ENCODE measurements around the gene LIPT2. TPM values are rescaled to one million over a fixed set of nuclear protein-coding genes. Genes with fewer than 3 reads are reported as not detected.

The LIPT2 gene
- total RNA-seq, 2 experiments from 2014 or later = 10.7 to 10.9 TPM

DNA sequence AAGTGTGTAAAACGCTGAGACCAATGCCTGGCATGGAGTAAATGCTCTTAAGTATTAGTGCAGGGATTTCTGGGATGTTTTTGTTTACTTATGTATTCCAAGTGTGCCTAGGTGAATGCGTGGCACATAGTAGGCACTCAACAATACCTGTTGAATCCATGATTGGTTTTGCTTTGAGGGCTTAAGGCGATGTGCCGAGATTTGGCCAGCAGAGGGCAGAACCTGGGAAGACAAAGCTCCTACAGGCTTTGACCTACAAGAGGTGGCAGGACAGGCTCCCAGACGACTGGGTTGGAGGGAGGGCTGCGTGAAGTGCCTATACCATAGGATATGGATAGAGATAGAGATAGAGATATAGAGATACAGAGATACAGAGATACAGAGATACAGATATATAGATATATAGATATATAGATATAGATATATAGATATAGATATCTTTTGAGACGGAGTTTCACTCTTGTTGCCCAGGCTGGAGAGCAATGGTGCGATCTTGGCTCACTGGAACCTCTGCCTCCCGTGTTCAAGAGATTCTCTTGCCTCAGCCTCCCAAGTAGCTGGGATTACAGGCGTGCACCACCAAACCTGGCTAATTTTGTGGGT, 40.0 kb downstream of the LIPT2 start:
- Mint-ChIP-seq H3K36me3 (ENCODE audit: low read depth) (no peaks in the 10 kb centered on the region), H3K4me1 (ENCODE audit: low read depth) (no peaks in the 10 kb centered on the region), H3K27me3 (peaks cover 16% of the 10 kb centered on the region), H3K9me3 (no peaks in the 10 kb centered on the region), H3K4me3 (no peak overlapping the region), H3K27ac (no peak overlapping the region)
- Histone ChIP-seq H3K4me1 (ENCODE audit: insufficient read depth, low read length) (no peaks in the 10 kb centered on the region), H3K27me3 (ENCODE audit: control insufficient read depth in 1 of 2, insufficient read depth in 2 of 2, low read length in 2 of 2) (no peaks in the 10 kb centered on the region), H3K9me3 (ENCODE audit: control insufficient read depth in 1 of 2, insufficient read depth in 1 of 2, low read length in 2 of 2) (no peaks in the 10 kb centered on the region), H3K27ac (ENCODE audit: low read depth in 1 of 2, low read length in 2 of 2) (no peak overlapping the region), H3K36me3 (ENCODE audit: insufficient read depth, low read length) (no peaks in the 10 kb centered on the region), H3K4me3 (ENCODE audit: low read length) (no peak overlapping the region)
- intact Hi-C loops (cut with DNase I, micrococcal nuclease) = loop anchor here (1.0 to 5.0 kb wide), 2 partner anchors 117 to 274 kb away; no protein-coding TSS in a partner anchor
- DNase-seq (peak; percentile 35 to 76 (median 48)), ATAC-seq (ENCODE audit: poor library complexity) (peak; percentile 54)
- ChIA-PET POLR2A (interaction anchor here (2.1 kb wide), 1 partner anchor 40 kb away, joined by 10 read pairs; the partner anchor contains the start of gene LIPT2), CTCF (interaction anchor here (0.6 to 2.6 kb wide), 18 partner anchors 9 to 124 kb away, joined by 3 to 16 read pairs (median 4); partner anchors contain the start of genes LIPT2 and PGM2L1)
- peak; percentile 75 for TF ChIP-seq CTCF (IDR thresholded peaks at IDR 0.05)

- Mint-ChIP-seq H3K27me3 (peaks cover 16% of the 10 kb centered on the region), H3K4me1 (ENCODE audit: low read depth) (no peaks in the 10 kb centered on the region), H3K36me3 (ENCODE audit: low read depth) (no peaks in the 10 kb centered on the region), H3K27ac (no peak overlapping the region), H3K4me3 (no peak overlapping the region), H3K9me3 (no peaks in the 10 kb centered on the region)
- Histone ChIP-seq H3K4me1 (ENCODE audit: insufficient read depth, low read length) (no peaks in the 10 kb centered on the region), H3K9me3 (ENCODE audit: control insufficient read depth in 1 of 2, insufficient read depth in 1 of 2, low read length in 2 of 2) (no peaks in the 10 kb centered on the region), H3K27me3 (ENCODE audit: control insufficient read depth in 1 of 2, insufficient read depth in 2 of 2, low read length in 2 of 2) (no peaks in the 10 kb centered on the region), H3K4me3 (ENCODE audit: low read length) (no peak overlapping the region), H3K27ac (ENCODE audit: low read depth in 1 of 2, low read length in 2 of 2) (no peak overlapping the region), H3K36me3 (ENCODE audit: insufficient read depth, low read length) (no peaks in the 10 kb centered on the region)
- ChIA-PET POLR2A (interaction anchor here (2.1 kb wide), 1 partner anchor 41 kb away, joined by 10 read pairs; the partner anchor contains the start of gene LIPT2), CTCF (interaction anchor here (1.2 to 2.6 kb wide), 4 partner anchors 61 to 123 kb away, joined by 3 to 13 read pairs (median 10); no protein-coding TSS in a partner anchor)
- DNase-seq = no peak
- intact Hi-C loops (cut with DNase I, micrococcal nuclease) = loop anchor here in 1 of 2 experiments (5.0 kb wide), 1 partner anchor 275 kb away; no protein-coding TSS in a partner anchor
- TF ChIP-seq CTCF (IDR thresholded peaks at IDR 0.05) = no peak
- ATAC-seq (ENCODE audit: poor library complexity) = no peak
These were observed 41.2 kb downstream of the LIPT2 start for GRCh38 chr11:74452366-74452765.

GRCh38 chr11:74450318-74450717, 43.2 kb downstream of the LIPT2 start:
- no peaks in the 10 kb centered on the region for H3K4me1 Mint-ChIP-seq (ENCODE audit: low read depth)
- peaks cover 16% of the 10 kb centered on the region for H3K27me3 Mint-ChIP-seq
- Histone ChIP-seq H3K27ac (ENCODE audit: low read depth in 1 of 2, low read length in 2 of 2) (no peak overlapping the region), H3K4me3 (ENCODE audit: low read length) (no peak overlapping the region), H3K9me3 (ENCODE audit: control insufficient read depth in 1 of 2, insufficient read depth in 1 of 2, low read length in 2 of 2) (no peaks in the 10 kb centered on the region), H3K4me1 (ENCODE audit: insufficient read depth, low read length) (no peaks in the 10 kb centered on the region), H3K27me3 (ENCODE audit: control insufficient read depth in 1 of 2, insufficient read depth in 2 of 2, low read length in 2 of 2) (no peaks in the 10 kb centered on the region), H3K36me3 (ENCODE audit: insufficient read depth, low read length) (no peaks in the 10 kb centered on the region)
- H3K36me3 Mint-ChIP-seq (ENCODE audit: low read depth) = no peaks in the 10 kb centered on the region
- ATAC-seq (ENCODE audit: poor library complexity) = no peak
- ChIA-PET POLR2A (interaction anchor here (1.7 to 2.7 kb wide), 2 partner anchors 52 to 60 kb away, joined by 5 to 20 read pairs; partner anchors contain the start of gene PGM2L1), CTCF (interaction anchor here (0.9 to 2.3 kb wide), 10 partner anchors 12 to 195 kb away, joined by 3 to 50 read pairs (median 4); partner anchors contain the start of gene PGM2L1)
- no peak overlapping the region for H3K27ac Mint-ChIP-seq
- no peak overlapping the region for H3K4me3 Mint-ChIP-seq
- no peaks in the 10 kb centered on the region for H3K9me3 Mint-ChIP-seq
- DNase-seq = no peak
- TF ChIP-seq CTCF (IDR thresholded peaks at IDR 0.05) = no peak
- intact Hi-C loops (cut with DNase I, micrococcal nuclease) = loop anchor here in 1 of 2 experiments (5.0 kb wide), 1 partner anchor 277 kb away; no protein-coding TSS in a partner anchor
